Thyroid gland (tissue), 4 donors: Measurements from ENCODE around the gene RRP9.

Experiments
- CTCF ChIP-seq, 6 experiments: fragments of 200-600 bp in 3 of 6; fragments of 450-650 bp in 3 of 6; sonication (generic) in 3 of 6; IDR thresholded peaks; one replicate each; pipeline ENCODE4 v1.5.1; 2016 to 2019; ENCODE audit warnings: antibody characterized with exemption in 6 of 6, mild to moderate bottlenecking in 2 of 6, inconsistent platforms in 1 of 6, moderate library complexity in 1 of 6
- POLR2A ChIP-seq, 2 donors: fragments of 450-650 bp; IDR thresholded peaks; one replicate each; pipeline ENCODE4 v1.6.1; 2017; ENCODE audit warnings: antibody characterized with exemption in 2 of 2, mild to moderate bottlenecking in 2 of 2, moderate library complexity in 1 of 2

GRCh38 chr3:51947215-51947900 lies 5.7 kb upstream of the RRP9 start:
- no peak for TF ChIP-seq CTCF (IDR thresholded peaks at IDR 0.05)
- TF ChIP-seq POLR2A (IDR thresholded peaks at IDR 0.05): no peak
